MM.1S (cell line): ENCODE measurements around the gene DCAF17.
A peak's percentile ranks its signal among the peaks of the same experiment; 100 is the strongest.

Source experiments
- DNase-seq: peaks from one replicate; pipeline ENCODE4 v3.0.0-alpha.2; 2015
- H2AFZ ChIP-seq: fragments of 300-600 bp; sonication (generic); 2 replicates; pipeline ENCODE4 v1.6.0; 2016; ENCODE audit warnings: antibody characterized with exemption, low read length
- H3F3A ChIP-seq: fragments of 300-600 bp; sonication (generic); 2 replicates; pipeline ENCODE4 v1.6.1; 2016; ENCODE audit warnings: mild to moderate bottlenecking, antibody characterized with exemption, low read length, moderate library complexity, mixed read lengths; ENCODE audit not compliant: insufficient read depth
- H3K27ac ChIP-seq: fragments of 300-600 bp; sonication (generic); 2 replicates; pipeline ENCODE4 v1.5.1; 2016; ENCODE audit warnings: mild to moderate bottlenecking, low read length
- H3K27me3 ChIP-seq: fragments of 300-600 bp; sonication (generic); replicated peaks from 2 replicates; pipeline ENCODE4 v1.6.0; 2016; ENCODE audit warnings: low read length; ENCODE audit not compliant: insufficient read depth
- H3K36me3 ChIP-seq: fragments of 300-600 bp; sonication (generic); replicated peaks from 2 replicates; pipeline ENCODE4 v1.6.1; 2016; ENCODE audit warnings: mild to moderate bottlenecking, low read length, mixed read lengths; ENCODE audit not compliant: insufficient read depth
- H3K4me1 ChIP-seq: fragments of 300-600 bp; sonication (generic); 2 replicates; pipeline ENCODE4 v1.6.1; 2016; ENCODE audit warnings: low read length, mixed read lengths
- H3K4me2 ChIP-seq: fragments of 300-600 bp; sonication (generic); 2 replicates; pipeline ENCODE4 v1.6.0; 2016; ENCODE audit warnings: low read depth, low read length
- H3K4me3 ChIP-seq: fragments of 300-600 bp; sonication (generic); 2 replicates; pipeline ENCODE4 v1.5.1; 2016; ENCODE audit warnings: low read length, mixed read lengths
- H3K79me2 ChIP-seq: fragments of 300-600 bp; sonication (generic); 2 replicates; pipeline ENCODE4 v1.6.1; 2016; ENCODE audit warnings: mixed run types, low read length, mixed read lengths
- H3K9ac ChIP-seq: fragments of 300-600 bp; sonication (generic); 2 replicates; pipeline ENCODE4 v1.6.1; 2016; ENCODE audit warnings: low read length, mixed read lengths
- H3K9me2 ChIP-seq: fragments of 300-600 bp; sonication (generic); replicated peaks from 2 replicates; pipeline ENCODE4 v1.6.1; 2016; ENCODE audit warnings: mild to moderate bottlenecking, low read length, mixed read lengths; ENCODE audit not compliant: insufficient read depth
- H3K9me3 ChIP-seq: fragments of 300-600 bp; sonication (generic); replicated peaks from 2 replicates; pipeline ENCODE4 v1.6.1; 2016; ENCODE audit warnings: mild to moderate bottlenecking, low read length, mixed read lengths; ENCODE audit not compliant: insufficient read depth
- H4K20me1 ChIP-seq: fragments of 300-600 bp; sonication (generic); 2 replicates; pipeline ENCODE4 v1.6.1; 2016; ENCODE audit warnings: mild to moderate bottlenecking, low read length, moderate library complexity, mixed read lengths; ENCODE audit not compliant: insufficient read depth
- EZH2 ChIP-seq: fragments of 300-600 bp; sonication (generic); optimal IDR thresholded peaks from 2 replicates; pipeline ENCODE3; 2017; ENCODE audit warnings: low read depth, mild to moderate bottlenecking, antibody characterized with exemption, low read length, mixed read lengths
- EZH2phosphoT487 ChIP-seq: fragments of 300-600 bp; sonication (generic); IDR thresholded peaks from 2 replicates; pipeline ENCODE4 v1.6.1; 2018; ENCODE audit warnings: antibody characterized with exemption, low read length
- TF ChIP-seq, protein P1 (sequence below): fragments of 300-600 bp; sonication (generic); IDR thresholded peaks from 2 replicates; pipeline ENCODE4 v1.5.1; 2016; ENCODE audit warnings: antibody characterized with exemption, low read length, mixed read lengths

Gene DCAF17

GRCh38 chr2:171505374-171505773 lies 71.3 kb downstream of the DCAF17 start:
- no peak for DNase-seq
- Histone ChIP-seq H3K9ac (no peak overlapping the region), H3K4me3 (no peak overlapping the region), H3K9me2 (no peaks in the 10 kb centered on the region), H3K9me3 (no peaks in the 10 kb centered on the region), H3K36me3 (no peaks in the 10 kb centered on the region), H3K79me2 (no peaks in the 10 kb centered on the region), H2AFZ (no peak overlapping the region), H3K27ac (no peak overlapping the region), H3K4me1 (peaks cover 7% of the 10 kb centered on the region; the same call in 1 of the 2 replicates), H3K4me2 (no peak overlapping the region), H3K27me3 (no peaks in the 10 kb centered on the region), H3F3A (no peaks in the 10 kb centered on the region), H4K20me1 (no peaks in the 10 kb centered on the region)
- TF ChIP-seq, protein P1, sequence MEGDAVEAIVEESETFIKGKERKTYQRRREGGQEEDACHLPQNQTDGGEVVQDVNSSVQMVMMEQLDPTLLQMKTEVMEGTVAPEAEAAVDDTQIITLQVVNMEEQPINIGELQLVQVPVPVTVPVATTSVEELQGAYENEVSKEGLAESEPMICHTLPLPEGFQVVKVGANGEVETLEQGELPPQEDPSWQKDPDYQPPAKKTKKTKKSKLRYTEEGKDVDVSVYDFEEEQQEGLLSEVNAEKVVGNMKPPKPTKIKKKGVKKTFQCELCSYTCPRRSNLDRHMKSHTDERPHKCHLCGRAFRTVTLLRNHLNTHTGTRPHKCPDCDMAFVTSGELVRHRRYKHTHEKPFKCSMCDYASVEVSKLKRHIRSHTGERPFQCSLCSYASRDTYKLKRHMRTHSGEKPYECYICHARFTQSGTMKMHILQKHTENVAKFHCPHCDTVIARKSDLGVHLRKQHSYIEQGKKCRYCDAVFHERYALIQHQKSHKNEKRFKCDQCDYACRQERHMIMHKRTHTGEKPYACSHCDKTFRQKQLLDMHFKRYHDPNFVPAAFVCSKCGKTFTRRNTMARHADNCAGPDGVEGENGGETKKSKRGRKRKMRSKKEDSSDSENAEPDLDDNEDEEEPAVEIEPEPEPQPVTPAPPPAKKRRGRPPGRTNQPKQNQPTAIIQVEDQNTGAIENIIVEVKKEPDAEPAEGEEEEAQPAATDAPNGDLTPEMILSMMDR: no peak
- TF ChIP-seq EZH2phosphoT487 (no peak), EZH2 (no peak)

DNA sequence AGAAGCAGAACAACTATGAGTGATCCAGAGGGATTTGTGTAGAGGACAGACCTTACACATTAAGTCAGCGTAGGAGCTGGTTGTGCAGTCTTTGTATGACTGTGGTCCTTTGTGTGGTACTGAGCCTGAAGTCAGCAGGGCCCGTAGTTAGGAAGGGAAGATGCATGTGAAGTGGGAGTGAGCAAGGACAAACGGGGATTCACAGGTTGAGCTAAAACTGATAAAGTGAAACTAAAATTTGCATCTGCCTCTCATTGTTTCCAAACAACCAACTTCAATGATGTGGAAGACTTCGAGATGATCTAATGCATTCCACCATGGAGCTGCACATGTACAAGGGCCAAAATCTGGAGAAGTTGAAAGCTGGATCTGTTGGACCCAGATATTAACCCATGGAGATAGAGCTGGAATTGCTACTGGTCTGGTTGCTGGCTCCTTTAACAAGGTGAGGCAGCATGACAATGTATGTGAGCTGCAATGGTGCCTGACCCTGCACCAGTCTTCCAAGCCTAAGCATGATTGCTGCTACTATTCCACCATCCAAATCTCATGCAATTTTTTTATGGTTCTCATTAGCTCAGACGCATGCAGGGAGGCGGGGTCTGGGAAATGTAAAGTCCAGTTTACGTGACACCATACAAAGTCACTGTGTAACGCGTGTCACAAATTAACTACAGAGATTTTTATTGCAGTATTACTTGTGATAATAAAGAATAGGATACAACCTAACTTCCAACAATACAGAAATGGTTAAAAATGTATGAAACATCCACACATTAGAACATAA lies 76.1 kb downstream of the DCAF17 start:
- no peaks in the 10 kb centered on the region for H3K27me3 ChIP-seq
- no peaks in the 10 kb centered on the region for H4K20me1 ChIP-seq
- DNase-seq: peak; percentile 40
- TF ChIP-seq, protein P1: no peak
- TF ChIP-seq EZH2 (no peak), EZH2phosphoT487 (no peak)
- peak overlapping the region; percentile 72 for H2AFZ ChIP-seq
- no peaks in the 10 kb centered on the region for H3K79me2 ChIP-seq
- peak overlapping the region; percentile 75; the same call in 1 of the 2 replicates for H3K4me2 ChIP-seq
- H3K9me3 ChIP-seq: no peaks in the 10 kb centered on the region
- H3F3A ChIP-seq: peaks cover 6% of the 10 kb centered on the region; the same call in 1 of the 2 replicates
- H3K9ac ChIP-seq: no peak overlapping the region
- H3K4me3 ChIP-seq: peak overlapping the region; percentile 20
- no peaks in the 10 kb centered on the region for H3K9me2 ChIP-seq
- no peak overlapping the region for H3K27ac ChIP-seq
- H3K36me3 ChIP-seq: no peaks in the 10 kb centered on the region
- peaks cover 19% of the 10 kb centered on the region for H3K4me1 ChIP-seq

DNA sequence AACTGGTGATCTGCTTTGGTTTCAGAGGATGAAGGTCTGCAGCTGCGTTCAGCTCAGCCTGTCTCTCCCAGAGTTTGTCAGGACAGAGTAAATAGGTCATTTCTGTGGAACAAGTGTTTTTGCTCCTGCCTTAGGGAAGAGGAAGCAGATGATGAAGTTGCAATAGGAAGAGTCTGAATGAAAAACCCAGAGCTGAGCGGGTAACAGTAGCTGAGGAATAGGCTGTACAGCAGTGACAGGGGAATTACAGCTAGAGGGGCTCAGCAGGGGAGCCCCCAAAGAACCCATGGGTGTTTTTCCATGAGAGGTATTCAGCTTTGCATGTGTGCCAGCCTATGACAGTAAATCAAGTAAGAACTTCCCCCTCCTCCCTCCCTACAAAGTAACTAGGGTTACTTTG lies 78.0 kb downstream of the DCAF17 start:
- Histone ChIP-seq H3K27ac (no peak overlapping the region), H2AFZ (no peak overlapping the region), H3K79me2 (no peaks in the 10 kb centered on the region), H3F3A (peaks cover 6% of the 10 kb centered on the region; the same call in 1 of the 2 replicates), H3K4me1 (peaks cover 19% of the 10 kb centered on the region), H3K9me2 (no peaks in the 10 kb centered on the region), H3K9me3 (no peaks in the 10 kb centered on the region), H3K4me3 (no peak overlapping the region), H3K4me2 (no peak overlapping the region), H3K36me3 (no peaks in the 10 kb centered on the region), H4K20me1 (no peaks in the 10 kb centered on the region), H3K27me3 (no peaks in the 10 kb centered on the region), H3K9ac (no peak overlapping the region)
- no peak for TF ChIP-seq EZH2phosphoT487
- TF ChIP-seq, protein P1: no peak
- TF ChIP-seq EZH2: no peak
- DNase-seq: no peak
